A549 treated with ZK216348 at 1 μM for 4 hours (cell line): Measurements from ENCODE around the gene CCDC152. TPM values are rescaled to one million over a fixed set of nuclear protein-coding genes. Genes with fewer than 3 reads are reported as not detected.

ENCODE experiments used
- total RNA-seq: library from RNA; stranded (reverse); fragments of 200-300 nt; extraction: Qiagen RNA extraction; gene quantifications from 5 replicates; pipeline ENCODE4 v1.2.3, GENCODE V29; 2022; ENCODE audit warnings: low read depth

CCDC152 gene, protein sequence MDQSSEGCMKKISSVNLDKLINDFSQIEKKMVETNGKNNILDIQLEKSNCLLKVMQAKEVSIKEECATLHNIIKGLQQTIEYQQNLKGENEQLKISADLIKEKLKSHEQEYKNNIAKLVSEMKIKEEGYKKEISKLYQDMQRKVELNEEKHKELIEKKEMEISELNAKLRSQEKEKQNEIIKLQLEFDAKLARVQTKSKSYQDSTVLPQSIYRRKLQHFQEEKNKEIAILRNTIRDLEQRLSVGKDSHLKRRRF
- not detected in 5 replicates for total RNA-seq

DNA sequence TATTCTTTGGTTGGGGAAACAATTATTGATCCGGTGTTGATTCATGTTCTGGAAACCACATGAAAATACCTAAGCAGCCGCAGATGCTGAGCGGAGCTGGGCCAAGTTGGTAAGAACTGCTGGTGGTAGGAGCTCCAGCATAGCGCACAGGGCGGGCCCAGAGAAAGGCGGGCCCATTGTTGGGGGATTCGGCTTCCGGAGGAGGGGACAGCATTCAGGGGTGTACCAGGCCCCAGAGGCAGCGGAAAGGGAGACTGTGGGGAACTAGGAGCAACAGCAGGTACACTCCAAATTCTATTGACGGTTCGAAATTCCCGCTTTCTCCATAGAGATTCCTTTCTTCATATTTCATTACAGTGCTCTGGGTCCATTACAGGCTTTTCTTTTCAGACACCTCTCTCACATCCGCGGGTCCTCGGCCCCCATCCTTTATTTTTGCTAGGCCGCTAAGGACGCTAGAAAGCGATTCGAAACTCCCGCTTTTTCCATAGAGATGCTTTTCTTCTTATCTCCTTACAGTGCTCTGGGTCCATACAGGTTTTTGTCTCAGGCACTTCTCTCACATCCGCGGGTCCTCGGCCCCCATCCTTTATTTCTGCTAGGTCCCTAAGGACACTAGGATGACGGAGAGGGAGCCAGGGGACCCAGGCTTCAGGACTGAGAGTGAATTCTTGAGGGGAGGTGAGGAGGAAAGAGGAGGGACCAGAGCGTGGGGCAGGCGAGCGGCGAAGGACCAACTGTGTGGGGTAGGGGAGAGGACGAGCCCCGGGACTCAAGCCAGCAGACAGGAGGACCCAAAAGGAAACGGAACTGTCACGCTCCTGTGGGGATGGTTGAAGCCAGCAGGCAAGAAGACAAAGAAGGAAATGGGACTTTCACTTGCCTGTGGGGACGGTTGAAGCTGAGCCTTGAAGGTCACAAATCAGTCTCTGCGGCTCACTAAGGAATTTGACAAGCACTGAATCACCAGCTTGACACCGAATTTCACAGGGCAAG is at the start of gene CCDC152:
CCDC152 (plus strand) TSS at position 213 of the 996 bp plus-strand sequence. CDS start 2,304 bp downstream, outside the sequence.

DNA sequence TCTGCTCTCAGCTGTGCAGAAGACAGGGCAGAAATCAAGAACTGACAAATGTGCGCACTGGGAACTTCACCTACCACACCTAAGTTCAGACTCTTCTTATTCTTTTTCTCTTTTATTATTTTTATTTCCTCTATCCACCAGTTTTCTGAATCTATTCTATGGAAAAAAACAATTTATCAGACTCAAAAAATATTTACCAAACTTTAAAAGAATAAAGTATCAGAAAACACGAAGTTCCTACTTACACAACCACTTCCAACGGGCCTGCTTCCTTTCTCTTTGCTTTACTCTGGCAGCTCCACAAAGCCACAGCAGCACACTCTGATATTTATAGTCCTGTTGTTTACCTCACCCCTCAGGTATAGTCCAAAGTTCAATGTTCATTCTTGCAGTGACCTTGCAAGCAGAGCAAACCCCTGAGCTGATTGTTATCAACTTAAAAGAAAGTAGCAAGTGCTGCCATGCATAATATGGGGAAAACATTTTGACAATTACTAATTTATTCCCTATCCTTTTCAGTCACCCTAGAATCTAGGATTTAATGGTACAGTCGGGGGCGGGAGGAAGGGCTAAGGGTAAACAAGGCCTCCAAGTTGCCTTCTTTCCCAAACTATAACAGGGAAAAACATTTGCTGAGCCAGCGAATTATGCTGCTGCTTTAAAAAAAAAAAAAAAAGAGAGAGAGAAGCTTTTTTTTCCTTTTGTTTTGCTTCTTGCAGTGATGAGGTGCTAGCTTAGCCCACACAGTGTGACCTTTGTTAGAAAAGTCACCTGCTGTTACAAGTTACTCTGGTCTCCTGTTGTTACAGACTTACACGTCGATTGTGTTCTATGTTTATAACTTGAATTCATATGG is 55.2 kb downstream of the CCDC152 start, which contains the start of gene SELENOP:
SELENOP (minus strand) TSS at position 302 of the 856 bp plus-strand sequence. CDS start 3,539 bp downstream, outside the sequence.

Other genes starting within 250 kb of the CCDC152 start
- gene SELENOP, start 55.1 kb downstream of the CCDC152 start, total RNA-seq = 0.14 to 0.61 TPM (median 0.40 TPM) in 3 of 5 replicates, not detected in the others